ENCODE measurements around the gene IRF9. TPM values are rescaled to one million over a fixed set of nuclear protein-coding genes. Genes with fewer than 3 reads are reported as not detected.

IRF9 gene
- total and polyA plus RNA-seq, 2 of the 13 experiments (the other 11 are each of a cell fraction or from before 2014, with no cell fraction given): 14.9 to 49.7 TPM

DNA sequence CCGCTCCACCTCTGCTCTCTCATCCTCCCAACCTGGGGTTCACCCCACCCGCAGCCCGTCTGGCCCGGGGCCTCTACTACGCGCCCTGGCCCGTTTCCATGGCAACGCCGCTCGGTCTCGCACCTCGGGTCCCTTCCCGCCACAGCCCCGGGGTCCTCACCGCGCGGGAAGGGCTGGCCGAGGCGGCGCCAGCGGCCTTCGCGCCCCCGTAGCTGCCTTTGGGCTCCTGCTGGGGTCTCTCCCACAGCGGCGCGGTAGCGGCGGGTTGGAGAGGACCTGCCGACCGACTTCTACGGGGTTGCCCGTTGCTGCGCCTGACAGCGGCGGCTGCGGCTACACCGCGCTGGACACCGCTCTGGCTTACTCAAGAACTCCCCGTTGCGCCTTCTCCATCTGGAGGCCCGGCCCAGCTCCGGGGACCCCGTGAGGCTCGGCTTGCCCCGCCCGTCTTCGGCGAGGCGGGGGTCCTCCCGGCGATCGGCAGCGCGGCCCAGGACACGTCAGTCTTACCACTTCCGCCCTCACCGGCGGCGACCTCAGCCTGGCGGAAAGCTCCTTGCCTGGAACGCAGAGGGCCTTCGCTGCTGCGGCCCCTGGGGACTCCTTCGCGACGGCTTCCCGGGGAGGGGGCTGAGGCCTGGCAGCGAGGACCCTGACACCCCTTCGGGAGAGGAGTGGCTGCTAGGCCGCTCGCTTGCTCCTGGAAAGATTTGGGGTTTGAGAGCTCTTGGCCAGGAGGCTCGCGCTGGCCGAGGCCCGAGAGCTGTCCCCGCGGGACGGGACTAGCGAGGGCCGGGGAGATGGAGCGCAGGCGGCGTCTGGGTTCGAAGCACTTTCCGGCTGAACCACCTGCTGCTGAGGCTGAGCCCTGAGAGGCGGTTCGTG, 34.4 kb downstream of the IRF9 start, which contains the start of gene TM9SF1 (continued):
- TF ChIP-seq, protein P1, sequence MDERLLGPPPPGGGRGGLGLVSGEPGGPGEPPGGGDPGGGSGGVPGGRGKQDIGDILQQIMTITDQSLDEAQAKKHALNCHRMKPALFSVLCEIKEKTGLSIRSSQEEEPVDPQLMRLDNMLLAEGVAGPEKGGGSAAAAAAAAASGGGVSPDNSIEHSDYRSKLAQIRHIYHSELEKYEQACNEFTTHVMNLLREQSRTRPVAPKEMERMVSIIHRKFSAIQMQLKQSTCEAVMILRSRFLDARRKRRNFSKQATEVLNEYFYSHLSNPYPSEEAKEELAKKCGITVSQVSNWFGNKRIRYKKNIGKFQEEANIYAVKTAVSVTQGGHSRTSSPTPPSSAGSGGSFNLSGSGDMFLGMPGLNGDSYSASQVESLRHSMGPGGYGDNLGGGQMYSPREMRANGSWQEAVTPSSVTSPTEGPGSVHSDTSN (CRISPR knock-in tag; IDR thresholded peaks at IDR 0.05): peak; percentile 48
- peak; percentile 79 for TF ChIP-seq SIN3B (IDR thresholded peaks at IDR 0.05; ENCODE audit: low read length)
- peak; percentile 100 for TF ChIP-seq ZFY (CRISPR knock-in tag; IDR thresholded peaks at IDR 0.05)
- no peak for TF ChIP-seq SUZ12 (IDR thresholded peaks at IDR 0.05; ENCODE audit: low read depth, low read length)
- peak; percentile 99 for TF ChIP-seq ZNF782 (CRISPR knock-in tag; IDR thresholded peaks at IDR 0.05; ENCODE audit: borderline replicate concordance)
- peak; percentile 75; the same call in 1 of the 2 replicates for TF ChIP-seq FLYWCH1 (CRISPR knock-in tag; IDR thresholded peaks at IDR 0.05)
- peak; percentile 100 for TF ChIP-seq EED (CRISPR knock-in tag; IDR thresholded peaks at IDR 0.05)
- peak; percentile 97 for TF ChIP-seq SALL2 (CRISPR knock-in tag; IDR thresholded peaks at IDR 0.05)
- peak; percentile 92 for TF ChIP-seq RXRA (CRISPR knock-in tag; IDR thresholded peaks at IDR 0.05)
- TF ChIP-seq DNMT3B (CRISPR knock-in tag; conservative IDR thresholded peaks at IDR 0.05): no peak; the same call in 1 of the 2 replicates
- TF ChIP-seq ZNF460 (CRISPR knock-in tag; IDR thresholded peaks at IDR 0.05; ENCODE audit: borderline replicate concordance): no peak
- TF ChIP-seq ATF1 (CRISPR knock-in tag; IDR thresholded peaks at IDR 0.05): no peak
- TF ChIP-seq, protein P2, sequence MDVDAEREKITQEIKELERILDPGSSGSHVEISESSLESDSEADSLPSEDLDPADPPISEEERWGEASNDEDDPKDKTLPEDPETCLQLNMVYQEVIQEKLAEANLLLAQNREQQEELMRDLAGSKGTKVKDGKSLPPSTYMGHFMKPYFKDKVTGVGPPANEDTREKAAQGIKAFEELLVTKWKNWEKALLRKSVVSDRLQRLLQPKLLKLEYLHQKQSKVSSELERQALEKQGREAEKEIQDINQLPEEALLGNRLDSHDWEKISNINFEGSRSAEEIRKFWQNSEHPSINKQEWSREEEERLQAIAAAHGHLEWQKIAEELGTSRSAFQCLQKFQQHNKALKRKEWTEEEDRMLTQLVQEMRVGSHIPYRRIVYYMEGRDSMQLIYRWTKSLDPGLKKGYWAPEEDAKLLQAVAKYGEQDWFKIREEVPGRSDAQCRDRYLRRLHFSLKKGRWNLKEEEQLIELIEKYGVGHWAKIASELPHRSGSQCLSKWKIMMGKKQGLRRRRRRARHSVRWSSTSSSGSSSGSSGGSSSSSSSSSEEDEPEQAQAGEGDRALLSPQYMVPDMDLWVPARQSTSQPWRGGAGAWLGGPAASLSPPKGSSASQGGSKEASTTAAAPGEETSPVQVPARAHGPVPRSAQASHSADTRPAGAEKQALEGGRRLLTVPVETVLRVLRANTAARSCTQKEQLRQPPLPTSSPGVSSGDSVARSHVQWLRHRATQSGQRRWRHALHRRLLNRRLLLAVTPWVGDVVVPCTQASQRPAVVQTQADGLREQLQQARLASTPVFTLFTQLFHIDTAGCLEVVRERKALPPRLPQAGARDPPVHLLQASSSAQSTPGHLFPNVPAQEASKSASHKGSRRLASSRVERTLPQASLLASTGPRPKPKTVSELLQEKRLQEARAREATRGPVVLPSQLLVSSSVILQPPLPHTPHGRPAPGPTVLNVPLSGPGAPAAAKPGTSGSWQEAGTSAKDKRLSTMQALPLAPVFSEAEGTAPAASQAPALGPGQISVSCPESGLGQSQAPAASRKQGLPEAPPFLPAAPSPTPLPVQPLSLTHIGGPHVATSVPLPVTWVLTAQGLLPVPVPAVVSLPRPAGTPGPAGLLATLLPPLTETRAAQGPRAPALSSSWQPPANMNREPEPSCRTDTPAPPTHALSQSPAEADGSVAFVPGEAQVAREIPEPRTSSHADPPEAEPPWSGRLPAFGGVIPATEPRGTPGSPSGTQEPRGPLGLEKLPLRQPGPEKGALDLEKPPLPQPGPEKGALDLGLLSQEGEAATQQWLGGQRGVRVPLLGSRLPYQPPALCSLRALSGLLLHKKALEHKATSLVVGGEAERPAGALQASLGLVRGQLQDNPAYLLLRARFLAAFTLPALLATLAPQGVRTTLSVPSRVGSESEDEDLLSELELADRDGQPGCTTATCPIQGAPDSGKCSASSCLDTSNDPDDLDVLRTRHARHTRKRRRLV (CRISPR knock-in tag; IDR thresholded peaks at IDR 0.05): peak; percentile 91
- TF ChIP-seq, protein P3, sequence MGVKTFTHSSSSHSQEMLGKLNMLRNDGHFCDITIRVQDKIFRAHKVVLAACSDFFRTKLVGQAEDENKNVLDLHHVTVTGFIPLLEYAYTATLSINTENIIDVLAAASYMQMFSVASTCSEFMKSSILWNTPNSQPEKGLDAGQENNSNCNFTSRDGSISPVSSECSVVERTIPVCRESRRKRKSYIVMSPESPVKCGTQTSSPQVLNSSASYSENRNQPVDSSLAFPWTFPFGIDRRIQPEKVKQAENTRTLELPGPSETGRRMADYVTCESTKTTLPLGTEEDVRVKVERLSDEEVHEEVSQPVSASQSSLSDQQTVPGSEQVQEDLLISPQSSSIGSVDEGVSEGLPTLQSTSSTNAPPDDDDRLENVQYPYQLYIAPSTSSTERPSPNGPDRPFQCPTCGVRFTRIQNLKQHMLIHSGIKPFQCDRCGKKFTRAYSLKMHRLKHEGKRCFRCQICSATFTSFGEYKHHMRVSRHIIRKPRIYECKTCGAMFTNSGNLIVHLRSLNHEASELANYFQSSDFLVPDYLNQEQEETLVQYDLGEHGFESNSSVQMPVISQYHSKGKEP (CRISPR knock-in tag; IDR thresholded peaks at IDR 0.05): peak; percentile 95
- TF ChIP-seq ZNF572 (CRISPR knock-in tag; IDR thresholded peaks at IDR 0.05): peak; percentile 87
- peak; percentile 85 for TF ChIP-seq ZBTB1 (CRISPR knock-in tag; IDR thresholded peaks at IDR 0.05; ENCODE audit: borderline replicate concordance)
- TF ChIP-seq FOXA3 (CRISPR knock-in tag; IDR thresholded peaks at IDR 0.05): peak; percentile 84
- TF ChIP-seq, protein P4, sequence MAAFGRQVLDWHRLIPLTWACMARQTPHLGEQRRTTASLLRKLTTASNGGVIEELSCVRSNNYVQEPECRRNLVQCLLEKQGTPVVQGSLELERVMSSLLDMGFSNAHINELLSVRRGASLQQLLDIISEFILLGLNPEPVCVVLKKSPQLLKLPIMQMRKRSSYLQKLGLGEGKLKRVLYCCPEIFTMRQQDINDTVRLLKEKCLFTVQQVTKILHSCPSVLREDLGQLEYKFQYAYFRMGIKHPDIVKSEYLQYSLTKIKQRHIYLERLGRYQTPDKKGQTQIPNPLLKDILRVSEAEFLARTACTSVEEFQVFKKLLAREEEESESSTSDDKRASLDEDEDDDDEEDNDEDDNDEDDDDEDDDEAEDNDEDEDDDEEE (CRISPR knock-in tag; IDR thresholded peaks at IDR 0.05): peak; percentile 99
- TF ChIP-seq ZNF354B (CRISPR knock-in tag; IDR thresholded peaks at IDR 0.05): peak; percentile 98
- peak; percentile 97 for TF ChIP-seq MIER3 (CRISPR knock-in tag; IDR thresholded peaks at IDR 0.05; ENCODE audit: borderline replicate concordance)
- TF ChIP-seq NR2C2 (CRISPR knock-in tag; IDR thresholded peaks at IDR 0.05; ENCODE audit: borderline replicate concordance): peak; percentile 96

Measured in HepG2 (cell line).